GM19324 (cell line): Measurements from ENCODE around the gene UBE2B.

Experiments
- ATAC-seq: cut with Tn5 transposase; IDR thresholded peaks from one replicate; pipeline ENCODE4 v1.9.1; 2021; ENCODE audit warnings: mild to moderate bottlenecking, moderate library complexity; ENCODE audit not compliant: unreplicated experiment, low FRiP score

UBE2B gene

GRCh38 chr5:134436523-134437339 is 65.4 kb downstream of the UBE2B start:
- ATAC-seq: peak; percentile 63

DNA sequence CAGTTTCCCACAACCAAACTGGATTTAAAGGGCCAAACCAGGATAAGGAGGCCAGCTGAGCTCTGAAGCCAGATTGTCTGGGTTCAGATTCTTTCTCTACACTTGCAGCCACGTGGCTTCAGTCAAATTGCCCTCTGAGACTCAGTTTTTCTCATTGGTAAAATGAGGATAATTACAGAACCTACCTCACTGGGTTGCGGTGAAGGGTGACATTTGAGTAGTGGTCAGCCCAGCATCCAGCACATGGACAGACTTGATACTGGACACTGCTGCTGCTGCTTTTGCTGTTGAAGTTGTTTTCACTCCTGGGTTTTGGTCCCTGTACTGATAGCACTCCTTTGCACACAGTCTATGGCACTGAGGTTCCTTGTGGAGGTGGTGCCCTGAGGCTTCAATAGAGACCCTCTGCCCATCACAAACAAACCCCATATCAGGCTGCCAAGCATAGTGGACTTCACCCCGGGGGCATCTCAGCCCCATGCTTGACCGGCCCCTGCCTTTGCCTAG is 66.0 kb downstream of the UBE2B start:
- ATAC-seq: no peak

DNA sequence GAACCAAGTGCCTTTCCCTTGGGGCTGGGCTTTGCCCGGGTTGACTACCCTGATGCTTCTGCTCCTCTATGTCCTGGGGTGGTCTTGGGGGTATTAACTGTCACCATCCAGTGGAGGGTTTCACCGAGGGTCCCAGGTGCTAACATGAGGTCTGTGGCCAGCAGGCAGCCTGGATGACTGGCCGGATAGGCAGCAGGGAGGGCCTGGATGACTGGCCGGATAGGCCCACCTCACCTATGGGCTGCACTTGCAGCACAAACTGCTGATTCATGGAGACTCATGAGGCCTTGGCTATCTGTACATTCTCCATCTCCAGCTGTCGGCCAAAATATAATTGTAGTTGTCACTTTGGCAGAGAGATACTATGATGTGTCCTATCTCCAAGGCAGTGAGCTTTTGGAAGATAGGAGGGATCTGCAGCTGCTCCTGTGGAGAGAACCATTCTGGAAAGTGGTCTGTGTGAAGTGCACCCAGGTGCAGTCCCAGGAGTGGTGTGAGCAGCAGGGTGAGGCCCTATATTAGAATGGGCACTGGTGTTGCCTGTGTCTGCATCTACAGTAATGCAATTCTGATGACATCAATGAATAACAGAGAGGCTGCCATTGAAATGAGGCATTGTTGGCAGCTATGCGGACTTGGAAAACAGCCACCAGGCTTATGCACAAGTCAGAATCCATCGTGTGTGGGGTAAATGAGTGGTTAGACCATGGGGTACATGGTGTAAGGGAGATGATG is 66.6 kb downstream of the UBE2B start:
- no peak for ATAC-seq

DNA sequence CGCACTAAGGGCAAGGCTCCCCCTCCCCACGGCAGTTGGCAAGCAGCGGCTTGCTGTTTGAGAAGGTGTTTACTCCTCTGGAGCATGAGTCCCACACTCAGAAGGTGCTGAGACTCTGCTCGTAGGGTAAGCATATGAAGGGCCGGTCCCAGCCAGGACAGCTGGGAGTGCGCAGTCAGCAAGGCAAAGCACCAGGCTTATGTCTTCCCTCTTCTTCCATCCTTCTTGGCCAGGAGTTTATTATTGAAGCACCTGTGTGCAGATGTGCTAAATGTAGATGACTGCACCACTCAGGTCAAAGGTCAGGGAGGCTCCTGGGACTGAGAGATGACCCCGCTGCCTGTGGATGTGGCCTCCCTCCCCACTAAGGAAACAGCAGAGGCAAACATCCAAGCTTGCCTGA is 67.4 kb downstream of the UBE2B start:
- no peak for ATAC-seq

- ATAC-seq: no peak
Observed at GRCh38 chr5:134439210-134439654, 67.9 kb downstream of the UBE2B start.

GRCh38 chr5:134440201-134440755 is 68.9 kb downstream of the UBE2B start:
- ATAC-seq: no peak
